HG03565 (cell line): ENCODE measurements around the gene NUDT14.

Experiments used
- ATAC-seq: cut with Tn5 transposase; IDR thresholded peaks from one replicate; pipeline ENCODE4 v1.9.1; 2021; ENCODE audit warnings: mild to moderate bottlenecking, moderate library complexity; ENCODE audit not compliant: unreplicated experiment

The NUDT14 gene

GRCh38 chr14:105212541-105213300 is 31.6 kb upstream of the NUDT14 start:
- no peak for ATAC-seq

- ATAC-seq = no peak
Observed at GRCh38 chr14:105211758-105212089, 30.6 kb upstream of the NUDT14 start.

GRCh38 chr14:105211086-105211757 is 30.1 kb upstream of the NUDT14 start:
- ATAC-seq = no peak

- ATAC-seq = no peak
Observed at GRCh38 chr14:105210266-105211025, 29.3 kb upstream of the NUDT14 start.

- no peak for ATAC-seq
Observed at GRCh38 chr14:105209646-105210045, 28.5 kb upstream of the NUDT14 start.

- no peak for ATAC-seq
Observed at GRCh38 chr14:105209091-105209490, 28.0 kb upstream of the NUDT14 start.

GRCh38 chr14:105208738-105209075 is 27.6 kb upstream of the NUDT14 start:
- ATAC-seq = no peak

- ATAC-seq = no peak
Observed at GRCh38 chr14:105207996-105208737, 27.1 kb upstream of the NUDT14 start.

GRCh38 chr14:105207460-105207901 is 26.4 kb upstream of the NUDT14 start:
- ATAC-seq = no peak

GRCh38 chr14:105206873-105207272 is 25.8 kb upstream of the NUDT14 start:
- ATAC-seq = no peak

- ATAC-seq = no peak
Observed at GRCh38 chr14:105205673-105206208, 24.6 kb upstream of the NUDT14 start.

- ATAC-seq = no peak
Observed at GRCh38 chr14:105204931-105205672, 24.0 kb upstream of the NUDT14 start.

GRCh38 chr14:105204206-105204930 is 23.3 kb upstream of the NUDT14 start:
- no peak for ATAC-seq

GRCh38 chr14:105203701-105204100 is 22.6 kb upstream of the NUDT14 start:
- no peak for ATAC-seq

- ATAC-seq = no peak
Observed at GRCh38 chr14:105203057-105203531, 22.0 kb upstream of the NUDT14 start.

GRCh38 chr14:105201925-105202513 is 20.9 kb upstream of the NUDT14 start:
- no peak for ATAC-seq

GRCh38 chr14:105201156-105201924 is 20.2 kb upstream of the NUDT14 start:
- ATAC-seq = no peak

- no peak for ATAC-seq
Observed at GRCh38 chr14:105200641-105201040, 19.5 kb upstream of the NUDT14 start.
